SK-N-SH treated with all-trans-retinoic acid at 6 μM for 48 hours (cell line): ENCODE data around the gene POLR3K.

Experiments
- CSDC2 ChIP-seq: fragments of 250-450 bp; sonication (Bioruptor Pico); IDR thresholded peaks from 2 replicates; pipeline ENCODE4 v1.5.0; 2020; ENCODE audit warnings: mild to moderate bottlenecking, moderate library complexity
- PATZ1 ChIP-seq: fragments of 250-450 bp; sonication (Bioruptor Pico); IDR thresholded peaks from 2 replicates; pipeline ENCODE4 v1.8.0; 2020; ENCODE audit warnings: mild to moderate bottlenecking, moderate library complexity, borderline replicate concordance
- TCF4 ChIP-seq: fragments of 250-450 bp; sonication (Bioruptor Pico); IDR thresholded peaks from 2 replicates; pipeline ENCODE4 v1.8.0; 2021; ENCODE audit warnings: mild to moderate bottlenecking, moderate library complexity, borderline replicate concordance
- ZFP30 ChIP-seq: fragments of 450-650 bp; formaldehyde crosslinking; IDR thresholded peaks from 2 replicates; pipeline ENCODE4 v1.5.0; 2022; ENCODE audit warnings: mild to moderate bottlenecking, moderate library complexity
- ZNF70 ChIP-seq: fragments of 450-650 bp; formaldehyde crosslinking; IDR thresholded peaks from 2 replicates; pipeline ENCODE4 v1.5.0; 2020; ENCODE audit warnings: mild to moderate bottlenecking, moderate library complexity

DNA sequence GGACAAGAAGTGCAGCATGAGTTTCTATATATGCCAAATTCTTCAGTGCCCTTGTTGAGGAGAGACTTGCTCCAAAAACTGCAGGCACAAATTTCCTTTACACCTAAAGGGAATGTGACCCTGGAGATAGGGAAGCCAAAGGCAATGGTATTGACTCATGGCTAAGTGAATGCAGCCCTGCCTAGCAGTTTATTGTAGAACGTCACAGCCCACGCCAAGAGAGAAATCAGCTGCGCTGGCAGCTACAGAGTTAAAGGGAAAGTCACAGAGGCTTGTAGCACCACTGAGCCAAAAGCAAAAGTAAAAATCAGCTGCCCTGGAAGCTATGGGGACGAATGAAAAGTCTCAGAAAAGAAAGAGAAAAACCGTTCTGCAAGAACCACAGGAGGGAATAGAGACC lies 10.1 kb downstream of the POLR3K start:
- TF ChIP-seq TCF4 (CRISPR knock-in tag) (no peak), PATZ1 (no peak), CSDC2 (CRISPR knock-in tag) (no peak), ZFP30 (CRISPR knock-in tag) (no peak), ZNF70 (no peak)
